Measurements from ENCODE around the gene DLK2. TPM values are rescaled to one million over a fixed set of nuclear protein-coding genes. Genes with fewer than 3 reads are reported as not detected.

The DLK2 gene
- total and polyA plus RNA-seq, 3 experiments from 2014 or later, result 1.4 to 1.9 (median 1.9) TPM

DNA sequence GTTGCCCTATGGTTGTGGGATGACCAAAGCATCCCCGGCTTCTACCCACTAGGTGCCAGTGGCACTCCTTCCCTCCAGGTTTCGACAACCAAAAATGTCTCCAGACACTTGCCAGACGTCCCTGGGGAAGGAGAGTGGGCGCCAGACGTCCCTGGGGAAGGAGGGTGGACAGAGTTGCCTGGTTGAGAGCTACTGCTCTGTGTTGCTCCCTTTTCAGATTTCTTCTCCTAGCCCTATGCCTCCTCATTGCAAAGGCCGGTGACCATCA lies 41.7 kb upstream of the DLK2 start:
- DNase-seq, result no peak
- Mint-ChIP-seq H3K36me3 (peaks cover 4 to 54% (median 7%) of the 10 kb centered on the region in 3 donors), H3K27me3 (no peaks in the 10 kb centered on the region), H3K4me3 (no peak overlapping the region), H3K4me1 (peaks cover 26 to 38% (median 28%) of the 10 kb centered on the region in 3 donors), H3K9me3 (no peaks in the 10 kb centered on the region), H3K27ac (peak overlapping the region in 6 of 8 donors; percentile 33 to 83 (median 62))
- Histone ChIP-seq H3K27ac (ENCODE audit: low read depth, low read length) (no peak overlapping the region), H3K27me3 (ENCODE audit: insufficient read depth, low read length, poor library complexity, severe bottlenecking) (no peaks in the 10 kb centered on the region), H3K9me3 (ENCODE audit: low read length) (no peaks in the 10 kb centered on the region), H3K36me3 (ENCODE audit: insufficient read depth, low read length) (peaks cover 27% of the 10 kb centered on the region), H3K4me3 (ENCODE audit: low read length) (no peak overlapping the region), H3K4me1 (ENCODE audit: insufficient read depth, low read length) (peaks cover 22% of the 10 kb centered on the region)
- ChIA-PET POLR2A (no interaction called here), CTCF (interaction anchor here (0.7 to 10.1 kb wide), 3 partner anchors 8 to 233 kb away, joined by 3 to 93 read pairs (median 3); no protein-coding TSS in a partner anchor)

DNA sequence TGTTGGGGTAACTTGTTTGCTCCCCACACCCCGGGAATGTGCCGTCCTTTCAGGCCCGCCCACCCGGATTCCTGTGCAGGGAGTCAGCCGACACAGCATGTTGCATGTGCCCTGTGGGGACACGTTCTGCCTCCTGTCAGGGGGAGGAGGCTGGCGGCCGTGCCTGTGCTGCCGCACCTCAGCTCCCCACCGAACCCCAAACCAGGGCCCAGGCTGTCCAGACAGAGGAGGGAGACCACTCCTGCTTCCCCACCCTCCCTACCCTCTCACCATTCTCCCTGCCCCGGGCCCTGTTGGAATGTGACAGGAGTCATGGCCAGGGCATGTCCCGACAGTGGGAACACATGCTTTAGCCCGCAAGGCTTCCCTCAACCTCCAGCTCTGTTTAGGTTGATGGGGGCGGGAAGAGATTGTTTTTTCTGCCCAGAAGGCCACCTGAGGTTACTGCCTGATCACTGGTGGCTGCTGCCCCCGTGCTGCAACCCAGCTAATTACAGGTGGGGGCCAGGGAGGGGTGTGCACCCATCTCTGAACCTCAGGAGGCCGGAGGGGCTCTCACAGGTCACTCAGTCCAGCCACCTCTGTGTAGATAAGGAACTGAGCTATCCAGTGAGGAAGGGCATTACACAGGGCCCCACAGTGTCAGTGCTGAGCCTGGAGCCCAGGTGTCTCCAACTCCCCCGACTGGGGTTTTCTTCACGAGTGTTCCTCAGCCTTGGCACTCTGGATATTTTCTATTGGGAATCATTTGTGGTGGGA lies 41.2 kb upstream of the DLK2 start:
- H3K4me3 ChIP-seq (ENCODE audit: low read length), result no peak overlapping the region
- H3K9me3 ChIP-seq (ENCODE audit: low read length), result no peaks in the 10 kb centered on the region
- ChIA-PET POLR2A (no interaction called here), CTCF (interaction anchor here (0.7 to 10.1 kb wide), 6 partner anchors 8 to 233 kb away, joined by 3 to 93 read pairs (median 8); partner anchors contain the start of genes DLK2 and TJAP1)
- peaks cover 22% of the 10 kb centered on the region for H3K4me1 ChIP-seq (ENCODE audit: insufficient read depth, low read length)
- Mint-ChIP-seq H3K27me3 (no peaks in the 10 kb centered on the region), H3K9me3 (no peaks in the 10 kb centered on the region), H3K27ac (peak overlapping the region in 5 of 8 donors; percentile 33 to 86 (median 62)), H3K4me3 (no peak overlapping the region), H3K4me1 (peaks cover 26 to 41% (median 28%) of the 10 kb centered on the region in 3 donors), H3K36me3 (peaks cover 0 to 49% (median 2%) of the 10 kb centered on the region in 3 donors)
- no peaks in the 10 kb centered on the region for H3K27me3 ChIP-seq (ENCODE audit: insufficient read depth, low read length, poor library complexity, severe bottlenecking)
- no peak for DNase-seq
- H3K36me3 ChIP-seq (ENCODE audit: insufficient read depth, low read length), result peaks cover 27% of the 10 kb centered on the region
- no peak overlapping the region for H3K27ac ChIP-seq (ENCODE audit: low read depth, low read length)

DNA sequence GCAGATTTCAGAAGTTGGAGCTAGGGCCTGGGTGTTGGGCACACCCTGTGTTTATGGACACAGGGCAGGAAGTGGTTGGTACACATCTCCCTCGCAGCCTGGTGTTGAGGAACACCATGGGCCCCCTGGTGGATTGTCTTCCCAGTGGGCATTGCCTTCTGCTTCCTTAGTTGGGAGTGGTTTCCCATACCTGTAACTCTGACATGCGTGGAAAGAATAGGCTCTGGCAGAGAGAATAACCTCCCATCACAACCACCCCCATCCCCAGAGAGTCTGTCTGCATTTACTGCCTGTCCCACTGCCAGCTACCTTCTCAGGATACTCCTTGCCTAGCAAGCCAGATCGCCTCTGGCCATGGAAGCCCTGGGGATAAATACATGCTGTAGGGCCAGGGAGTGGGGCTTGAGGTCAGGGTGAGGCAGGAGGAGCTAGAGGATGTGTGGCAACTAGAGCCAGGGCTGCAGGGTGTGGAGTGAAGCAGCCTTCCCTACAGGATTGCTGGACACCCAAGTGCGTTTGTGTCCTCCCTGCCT lies 40.1 kb upstream of the DLK2 start:
- Histone ChIP-seq H3K27ac (ENCODE audit: low read depth, low read length) (no peak overlapping the region), H3K4me1 (ENCODE audit: insufficient read depth, low read length) (peaks cover 22% of the 10 kb centered on the region), H3K27me3 (ENCODE audit: insufficient read depth, low read length, poor library complexity, severe bottlenecking) (no peaks in the 10 kb centered on the region), H3K36me3 (ENCODE audit: insufficient read depth, low read length) (peaks cover 21% of the 10 kb centered on the region), H3K4me3 (ENCODE audit: low read length) (no peak overlapping the region), H3K9me3 (ENCODE audit: low read length) (no peaks in the 10 kb centered on the region)
- Mint-ChIP-seq H3K4me3 (peak overlapping the region in 6 of 7 donors; percentile 33 to 72 (median 63)), H3K9me3 (no peaks in the 10 kb centered on the region), H3K27ac (peak overlapping the region in 7 of 8 donors; percentile 54 to 92 (median 88)), H3K4me1 (peaks cover 26 to 41% (median 28%) of the 10 kb centered on the region in 3 donors), H3K27me3 (no peaks in the 10 kb centered on the region), H3K36me3 (peaks cover 0 to 40% (median 0%) of the 10 kb centered on the region in 3 donors)
- ChIA-PET POLR2A (interaction anchor here (1.9 kb wide), 1 partner anchor 18 kb away, joined by 6 read pairs; the partner anchor contains the start of gene TJAP1), CTCF (interaction anchor here (0.7 to 10.1 kb wide), 8 partner anchors 9 to 90 kb away, joined by 3 to 93 read pairs (median 8); partner anchors contain the start of genes DLK2 and TJAP1)
- DNase-seq, result peak in 1 of 5 donors; percentile 57

DNA sequence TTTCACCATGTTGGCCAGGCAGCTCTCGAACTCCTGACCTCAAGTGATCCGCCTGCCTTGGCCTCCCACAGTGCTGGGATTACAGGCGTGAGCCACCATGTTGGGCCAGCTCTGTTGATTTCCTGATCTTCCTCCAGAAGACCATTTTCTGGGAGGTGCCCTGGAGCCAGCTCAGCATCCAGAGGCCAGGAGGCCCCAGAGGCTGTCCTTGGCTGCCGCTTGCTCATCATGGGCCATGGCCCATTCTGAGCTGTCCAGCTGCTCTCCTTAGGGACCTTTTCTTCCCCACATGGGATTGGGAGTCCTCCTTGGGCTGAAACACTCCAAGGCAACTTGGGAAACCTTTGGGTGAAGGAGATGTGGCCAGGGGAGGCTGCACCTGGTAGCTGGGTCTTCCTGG lies 39.4 kb upstream of the DLK2 start:
- H3K27me3 ChIP-seq (ENCODE audit: insufficient read depth, low read length, poor library complexity, severe bottlenecking), result no peaks in the 10 kb centered on the region
- Mint-ChIP-seq H3K27ac (peak overlapping the region in 7 of 8 donors; percentile 58 to 92 (median 87)), H3K27me3 (no peaks in the 10 kb centered on the region), H3K4me3 (peak overlapping the region in 1 of 7 donors; percentile 72), H3K4me1 (peaks cover 26 to 48% (median 31%) of the 10 kb centered on the region in 3 donors), H3K9me3 (no peaks in the 10 kb centered on the region), H3K36me3 (peaks cover 0 to 40% (median 3%) of the 10 kb centered on the region in 3 donors)
- ChIA-PET CTCF (interaction anchor here (0.7 to 10.1 kb wide), 7 partner anchors 8 to 89 kb away, joined by 3 to 93 read pairs (median 9); partner anchors contain the start of genes DLK2 and TJAP1), POLR2A (interaction anchor here (0.8 to 1.9 kb wide), 2 partner anchors 15 to 17 kb away, joined by 6 to 14 read pairs; partner anchors contain the start of genes LRRC73 and TJAP1)
- no peak overlapping the region for H3K4me3 ChIP-seq (ENCODE audit: low read length)
- H3K9me3 ChIP-seq (ENCODE audit: low read length), result no peaks in the 10 kb centered on the region
- peaks cover 22% of the 10 kb centered on the region for H3K4me1 ChIP-seq (ENCODE audit: insufficient read depth, low read length)
- peak overlapping the region; percentile 16 for H3K27ac ChIP-seq (ENCODE audit: low read depth, low read length)
- peaks cover 15% of the 10 kb centered on the region for H3K36me3 ChIP-seq (ENCODE audit: insufficient read depth, low read length)
- DNase-seq, result no peak

DNA sequence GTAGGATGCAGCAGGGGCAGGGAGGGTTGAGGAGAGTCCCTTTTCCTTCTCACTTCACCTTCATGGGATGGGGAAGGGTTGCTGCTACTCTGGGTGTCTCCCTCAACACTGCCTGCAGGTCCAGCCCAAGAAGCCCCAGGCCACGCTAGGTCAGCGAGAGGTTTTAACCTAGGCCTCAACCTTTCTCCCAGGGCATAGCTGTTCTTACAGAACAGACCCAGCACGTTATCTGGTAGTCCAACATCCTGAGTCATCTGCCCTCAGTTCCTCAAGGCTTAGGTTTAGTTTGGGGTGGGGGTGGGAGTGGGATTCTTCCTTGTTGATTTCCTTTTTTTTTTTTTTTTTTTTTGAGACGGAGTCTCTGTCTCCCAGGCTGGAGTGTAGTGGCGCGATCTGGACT lies 39.0 kb upstream of the DLK2 start:
- Histone ChIP-seq H3K27ac (ENCODE audit: low read depth, low read length) (no peak overlapping the region), H3K27me3 (ENCODE audit: insufficient read depth, low read length, poor library complexity, severe bottlenecking) (no peaks in the 10 kb centered on the region), H3K4me3 (ENCODE audit: low read length) (no peak overlapping the region), H3K36me3 (ENCODE audit: insufficient read depth, low read length) (peaks cover 11% of the 10 kb centered on the region), H3K4me1 (ENCODE audit: insufficient read depth, low read length) (peaks cover 22% of the 10 kb centered on the region), H3K9me3 (ENCODE audit: low read length) (no peaks in the 10 kb centered on the region)
- Mint-ChIP-seq H3K36me3 (peaks cover 0 to 38% (median 3%) of the 10 kb centered on the region in 3 donors), H3K27ac (peak overlapping the region in 7 of 8 donors; percentile 23 to 88 (median 81)), H3K4me3 (peak overlapping the region in 1 of 7 donors; percentile 42), H3K27me3 (no peaks in the 10 kb centered on the region), H3K9me3 (no peaks in the 10 kb centered on the region), H3K4me1 (peaks cover 26 to 48% (median 31%) of the 10 kb centered on the region in 3 donors)
- ChIA-PET POLR2A (interaction anchor here (0.8 to 1.9 kb wide), 2 partner anchors 16 to 17 kb away, joined by 6 to 14 read pairs; partner anchors contain the start of genes LRRC73 and TJAP1), CTCF (interaction anchor here (0.7 to 10.1 kb wide), 5 partner anchors 10 to 40 kb away, joined by 3 to 93 read pairs (median 10); partner anchors contain the start of genes DLK2 and TJAP1)
- DNase-seq, result no peak

DNA sequence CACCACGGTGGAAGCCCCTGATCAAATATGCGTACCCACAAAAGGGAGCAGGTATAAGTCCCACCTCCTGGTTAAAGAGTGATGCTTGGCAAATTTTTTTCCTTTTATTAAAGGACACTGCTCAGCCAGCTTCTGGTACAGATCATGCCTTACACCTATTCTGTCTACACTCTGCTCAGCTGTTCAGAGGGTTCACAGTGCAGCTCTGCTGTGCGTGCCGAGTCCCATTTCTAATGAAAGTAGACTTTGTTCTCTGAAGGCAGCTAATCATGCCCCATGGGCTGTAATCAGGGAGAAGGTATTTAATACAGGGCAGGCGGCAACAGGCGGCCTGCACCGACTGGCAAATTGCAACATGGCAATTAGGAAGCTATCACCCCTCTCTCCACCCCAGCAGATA lies 38.5 kb upstream of the DLK2 start:
- CTCF ChIA-PET, result interaction anchor here (2.9 to 10.1 kb wide), 2 partner anchors 11 to 39 kb away, joined by 13 to 93 read pairs; partner anchors contain the start of gene DLK2
- peaks cover 22% of the 10 kb centered on the region for H3K4me1 ChIP-seq (ENCODE audit: insufficient read depth, low read length)
- no peaks in the 10 kb centered on the region for H3K9me3 ChIP-seq (ENCODE audit: low read length)
- peak overlapping the region in 7 of 8 donors; percentile 23 to 88 (median 81) for H3K27ac Mint-ChIP-seq
- peaks cover 26 to 52% (median 34%) of the 10 kb centered on the region in 3 donors for H3K4me1 Mint-ChIP-seq
- no peaks in the 10 kb centered on the region for H3K27me3 Mint-ChIP-seq
- H3K27me3 ChIP-seq (ENCODE audit: insufficient read depth, low read length, poor library complexity, severe bottlenecking), result no peaks in the 10 kb centered on the region
- H3K27ac ChIP-seq (ENCODE audit: low read depth, low read length), result no peak overlapping the region
- no peak overlapping the region for H3K4me3 ChIP-seq (ENCODE audit: low read length)
- H3K36me3 Mint-ChIP-seq, result peaks cover 0 to 38% (median 3%) of the 10 kb centered on the region in 3 donors
- POLR2A ChIA-PET, result interaction anchor here (0.8 to 1.9 kb wide), 2 partner anchors 16 kb away, joined by 6 to 14 read pairs; partner anchors contain the start of genes LRRC73 and TJAP1
- no peaks in the 10 kb centered on the region for H3K9me3 Mint-ChIP-seq
- H3K4me3 Mint-ChIP-seq, result peak overlapping the region in 3 of 7 donors; percentile 20 to 63 (median 42)
- DNase-seq, result no peak
- H3K36me3 ChIP-seq (ENCODE audit: insufficient read depth, low read length), result peaks cover 6% of the 10 kb centered on the region

DNA sequence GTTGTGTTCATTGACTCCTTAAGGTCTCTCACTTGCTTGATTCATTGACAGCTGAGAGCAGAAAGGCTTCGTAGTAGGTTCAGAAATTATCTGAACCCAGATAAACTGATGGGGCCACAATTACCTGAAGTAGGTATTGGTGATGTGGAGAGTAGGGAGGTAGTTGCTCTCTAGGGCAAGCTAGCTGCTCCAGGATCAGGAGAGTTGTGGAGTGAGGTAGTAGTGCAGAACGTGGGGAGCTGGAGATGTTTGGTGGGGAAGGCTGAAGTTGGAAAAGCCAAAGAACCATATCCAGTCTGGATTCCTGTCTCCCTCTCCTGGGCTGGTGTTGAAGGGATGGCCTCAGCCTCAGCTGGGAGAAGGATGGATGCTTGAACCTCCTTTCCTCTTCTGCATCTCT lies 37.9 kb upstream of the DLK2 start:
- Mint-ChIP-seq H3K27ac (peak overlapping the region in 7 of 8 donors; percentile 7 to 85 (median 25)), H3K36me3 (peaks cover 0 to 34% (median 3%) of the 10 kb centered on the region in 3 donors), H3K9me3 (no peaks in the 10 kb centered on the region), H3K4me1 (peaks cover 26 to 52% (median 34%) of the 10 kb centered on the region in 3 donors), H3K4me3 (no peak overlapping the region), H3K27me3 (no peaks in the 10 kb centered on the region)
- Histone ChIP-seq H3K4me3 (ENCODE audit: low read length) (no peak overlapping the region), H3K36me3 (ENCODE audit: insufficient read depth, low read length) (peaks cover under 1% of the 10 kb centered on the region), H3K27ac (ENCODE audit: low read depth, low read length) (no peak overlapping the region), H3K4me1 (ENCODE audit: insufficient read depth, low read length) (peaks cover 22% of the 10 kb centered on the region), H3K27me3 (ENCODE audit: insufficient read depth, low read length, poor library complexity, severe bottlenecking) (no peaks in the 10 kb centered on the region), H3K9me3 (ENCODE audit: low read length) (no peaks in the 10 kb centered on the region)
- ChIA-PET CTCF (interaction anchor here (1.7 to 10.1 kb wide), 2 partner anchors 12 to 39 kb away, joined by 4 to 93 read pairs; no protein-coding TSS in a partner anchor), POLR2A (no interaction called here)
- no peak for DNase-seq
